Endothelial cell of umbilical vein (primary cell): ENCODE data around the gene PRRX2. TPM values are rescaled to one million over a fixed set of nuclear protein-coding genes. Genes with fewer than 3 reads are reported as not detected.

ENCODE experiments used
- BruUV-seq: library from RNA; stranded (reverse); fragments of 400-500 nt; replicated peaks from 2 replicates; lab custom pipeline; 2021; lab: Mats Ljungman, UMichigan
- CTCF ChIA-PET: fragments of 300-600, 350-600 bp; sonication (Branson Sonifier 250); formaldehyde crosslinking; loops from one replicate; lab custom pipeline; 2021; ENCODE audit warnings: antibody characterized with exemption, inconsistent platforms; lab: Charles Lee
- POLR2A ChIA-PET: fragments of 300-600, 350-600 bp; sonication (Branson Sonifier 250); formaldehyde crosslinking; loops from one replicate; lab custom pipeline; 2021; ENCODE audit warnings: antibody characterized with exemption, inconsistent platforms; lab: Charles Lee
- DNase-seq: peaks from one replicate; pipeline ENCODE4 v3.0.0-alpha.2; 2011; ENCODE audit warnings: low read depth, low spot score
- FAIRE-seq: peaks from 2 replicates; lab custom pipeline; 2011; peaks lifted over from hg19 to GRCh38; lab: Jason Lieb, UNC
- H2AFZ ChIP-seq: 2 replicates; pipeline ENCODE4 v1.6.0; 2012; ENCODE audit warnings: low read depth, low read length, control low read depth, inconsistent platforms
- H3K27ac ChIP-seq: 2 replicates; pipeline ENCODE4 v1.5.1; 2011; ENCODE audit warnings: low read depth, mild to moderate bottlenecking, control low read depth, low read length, moderate library complexity; ENCODE audit not compliant: insufficient read depth
- H3K27me3 ChIP-seq, 2 experiments: 2 replicates each; pipeline versions ENCODE4 v1.6.0 to v1.6.1; 2011; ENCODE audit warnings: low read length in 2 of 2, mixed read lengths in 1 of 2; ENCODE audit not compliant: control insufficient read depth in 2 of 2, insufficient read depth in 2 of 2
- H3K36me3 ChIP-seq, 2 experiments: 2 replicates in 1 of 2; 3 replicates in 1 of 2; pipeline ENCODE4 v1.5.1; 2011; ENCODE audit warnings: low read length in 2 of 2, mild to moderate bottlenecking in 1 of 2, moderate library complexity in 1 of 2; ENCODE audit not compliant: control insufficient read depth in 2 of 2, insufficient read depth in 2 of 2; ENCODE audit errors: extremely low read depth in 1 of 2
- H3K4me1 ChIP-seq: 3 replicates; pipeline ENCODE4 v1.5.1; 2011; ENCODE audit warnings: mild to moderate bottlenecking, low read length; ENCODE audit not compliant: control insufficient read depth, insufficient read depth; ENCODE audit errors: extremely low read depth
- H3K4me2 ChIP-seq: 2 replicates; pipeline ENCODE4 v1.6.1; 2011; ENCODE audit warnings: low read length, control low read depth, mixed read lengths; ENCODE audit not compliant: insufficient read depth
- H3K4me3 ChIP-seq, 3 experiments: fragments of 200-600 bp in 1 of 3; sonication (generic), shearing (Covaris generic) in 1 of 3; replicated peaks in 1 of 3; 2 replicates each; pipeline ENCODE4 v1.5.1; 2011 to 2016; ENCODE audit warnings: control low read depth in 3 of 3, low read length in 3 of 3, mild to moderate bottlenecking in 2 of 3, inconsistent platforms in 1 of 3, low read depth in 1 of 3, moderate library complexity in 1 of 3; ENCODE audit not compliant: insufficient read depth in 1 of 3
- H3K79me2 ChIP-seq: 2 replicates; pipeline ENCODE4 v1.6.0; 2012; ENCODE audit warnings: low read length, inconsistent platforms; ENCODE audit not compliant: control insufficient read depth, insufficient read depth
- H3K9ac ChIP-seq: replicated peaks from 2 replicates; pipeline ENCODE3; 2011; ENCODE audit warnings: low read length, control low read depth; ENCODE audit not compliant: insufficient read depth; ENCODE audit errors: extremely low read depth
- H3K9me1 ChIP-seq: replicated peaks from 3 replicates; pipeline ENCODE4 v1.6.0; 2011; ENCODE audit warnings: mild to moderate bottlenecking, low read length; ENCODE audit not compliant: control insufficient read depth, insufficient read depth; ENCODE audit errors: extremely low read depth
- H3K9me3 ChIP-seq: replicated peaks from 2 replicates; pipeline ENCODE4 v1.5.1; 2012; ENCODE audit warnings: low read length, inconsistent platforms; ENCODE audit not compliant: control insufficient read depth, insufficient read depth
- H4K20me1 ChIP-seq: replicated peaks from 2 replicates; pipeline ENCODE3; 2011; ENCODE audit warnings: mild to moderate bottlenecking, low read length; ENCODE audit not compliant: control insufficient read depth, insufficient read depth; ENCODE audit errors: extremely low read depth
- EZH2 ChIP-seq: IDR thresholded peaks from 2 replicates; pipeline ENCODE4 v1.6.1; 2012; ENCODE audit warnings: borderline replicate concordance, low read depth, mild to moderate bottlenecking, moderate library complexity, low read length, inconsistent platforms; ENCODE audit not compliant: severe bottlenecking
- FOS ChIP-seq: IDR thresholded peaks from 2 replicates; pipeline ENCODE4 v1.6.1; 2011; ENCODE audit warnings: mild to moderate bottlenecking, low read length, moderate library complexity, borderline replicate concordance; ENCODE audit not compliant: insufficient read depth
- GATA2 ChIP-seq: IDR thresholded peaks from 2 replicates; pipeline ENCODE4 v1.7.0; 2011; ENCODE audit warnings: low read depth, mild to moderate bottlenecking, moderate library complexity, mixed read lengths, low read length; ENCODE audit not compliant: insufficient read length, insufficient read depth
- MYC ChIP-seq: IDR thresholded peaks from one replicate; pipeline ENCODE4 v1.6.1; 2011; ENCODE audit warnings: mild to moderate bottlenecking, low read depth, low read length
- POLR2AphosphoS5 ChIP-seq: IDR thresholded peaks from 2 replicates; pipeline ENCODE4 v1.6.1; 2012; ENCODE audit warnings: low read depth, mild to moderate bottlenecking, control low read depth, low read length, moderate library complexity; ENCODE audit not compliant: insufficient read depth
- dilution Hi-C: fragments of 300-500 bp; cut with MboI; formaldehyde crosslinking; loops from one replicate; pipeline ENCODE4 v1.15.0; 2019; ENCODE audit warnings: low sequenced_read_pairs; ENCODE audit not compliant: extremely low pct_ligation_motif_present
- intact Hi-C: fragments of 100-400 bp; cut with micrococcal nuclease; formaldehyde crosslinking; loops from one replicate; pipeline ENCODE4 v1.10.0; 2022
- polyA plus RNA-seq, 4 experiments: library from polyadenylated mRNA; depleted of rRNA in 3 of 4; stranded (reverse) in 3 of 4; unstranded in 1 of 4; fragments of >200 nt; gene quantifications; 2 replicates each; pipeline versions ENCODE4 v1.2.1 to v1.2.3, GENCODE V29; 2011 to 2012; ENCODE audit warnings: missing spikeins in 1 of 4
- total RNA-seq: library from RNA; stranded (reverse); gene quantifications from 2 replicates; pipeline ENCODE4 v1.2.3, GENCODE V29; 2021
- TF ChIP-seq, protein P1 (sequence below), 2 donors: IDR thresholded peaks; 1 replicate in 1 of 2; 2 replicates in 1 of 2; pipeline ENCODE4 v1.5.1; 2011; ENCODE audit warnings: low read length in 2 of 2, mild to moderate bottlenecking in 2 of 2, moderate library complexity in 2 of 2, control low read depth in 1 of 2, inconsistent platforms in 1 of 2, low read depth in 1 of 2; ENCODE audit not compliant: insufficient read depth in 1 of 2; ENCODE audit errors: extremely low read depth in 1 of 2

Gene PRRX2
- total and polyA plus RNA-seq, 2 donors (not counting 3 experiments of a cell fraction or from before 2014, with no cell fraction given), result 0.19 to 0.77 TPM

DNA sequence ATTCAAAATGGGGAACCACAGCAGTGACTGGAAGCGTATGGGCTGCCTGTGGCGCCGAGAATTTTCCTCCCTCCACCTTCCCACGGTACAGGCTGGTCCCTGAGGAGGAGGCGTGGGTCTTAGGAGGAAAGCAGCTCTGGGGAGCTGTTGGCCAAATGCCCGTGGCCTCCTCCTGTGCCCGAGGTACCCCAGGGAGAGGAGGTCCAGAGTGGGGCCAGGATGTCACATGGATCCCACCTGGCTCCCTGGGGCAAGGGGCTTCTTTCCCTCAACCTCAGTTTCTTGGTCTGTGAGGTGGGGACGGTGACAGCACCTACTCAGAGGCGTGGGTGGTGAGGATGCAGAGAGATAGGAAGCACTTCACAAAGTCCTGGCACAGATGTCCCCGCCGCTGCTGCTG lies 16.5 kb downstream of the PRRX2 start:
- Histone ChIP-seq H2AFZ (no peak overlapping the region), H3K9me1 (no peaks in the 10 kb centered on the region), H3K79me2 (no peaks in the 10 kb centered on the region), H3K9me3 (no peaks in the 10 kb centered on the region), H3K9ac (no peak overlapping the region), H4K20me1 (no peaks in the 10 kb centered on the region), H3K4me1 (no peaks in the 10 kb centered on the region), H3K4me2 (no peak overlapping the region), H3K27me3 (no peaks in the 10 kb centered on the region), H3K36me3 (no peaks in the 10 kb centered on the region), H3K4me3 (no peak overlapping the region), H3K27ac (no peak overlapping the region)
- FAIRE-seq (no peak), DNase-seq (no peak)
- intact Hi-C loops, result no loop called here
- ChIA-PET CTCF (interaction anchor here (1.4 kb wide), 1 partner anchor 15 kb away, joined by 3 read pairs; no protein-coding TSS in a partner anchor), POLR2A (no interaction called here)
- dilution Hi-C loops, result no loop called here
- no TSS peak for BruUV-seq
- TF ChIP-seq GATA2 (no peak), FOS (no peak), POLR2AphosphoS5 (no peak), EZH2 (no peak)
- TF ChIP-seq, protein P1, sequence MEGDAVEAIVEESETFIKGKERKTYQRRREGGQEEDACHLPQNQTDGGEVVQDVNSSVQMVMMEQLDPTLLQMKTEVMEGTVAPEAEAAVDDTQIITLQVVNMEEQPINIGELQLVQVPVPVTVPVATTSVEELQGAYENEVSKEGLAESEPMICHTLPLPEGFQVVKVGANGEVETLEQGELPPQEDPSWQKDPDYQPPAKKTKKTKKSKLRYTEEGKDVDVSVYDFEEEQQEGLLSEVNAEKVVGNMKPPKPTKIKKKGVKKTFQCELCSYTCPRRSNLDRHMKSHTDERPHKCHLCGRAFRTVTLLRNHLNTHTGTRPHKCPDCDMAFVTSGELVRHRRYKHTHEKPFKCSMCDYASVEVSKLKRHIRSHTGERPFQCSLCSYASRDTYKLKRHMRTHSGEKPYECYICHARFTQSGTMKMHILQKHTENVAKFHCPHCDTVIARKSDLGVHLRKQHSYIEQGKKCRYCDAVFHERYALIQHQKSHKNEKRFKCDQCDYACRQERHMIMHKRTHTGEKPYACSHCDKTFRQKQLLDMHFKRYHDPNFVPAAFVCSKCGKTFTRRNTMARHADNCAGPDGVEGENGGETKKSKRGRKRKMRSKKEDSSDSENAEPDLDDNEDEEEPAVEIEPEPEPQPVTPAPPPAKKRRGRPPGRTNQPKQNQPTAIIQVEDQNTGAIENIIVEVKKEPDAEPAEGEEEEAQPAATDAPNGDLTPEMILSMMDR (IDR thresholded peaks at IDR 0.05; ENCODE audit: extremely low read depth in 1 of 2, insufficient read depth in 1 of 2, low read depth in 1 of 2, low read length in 2 of 2), result no peak

DNA sequence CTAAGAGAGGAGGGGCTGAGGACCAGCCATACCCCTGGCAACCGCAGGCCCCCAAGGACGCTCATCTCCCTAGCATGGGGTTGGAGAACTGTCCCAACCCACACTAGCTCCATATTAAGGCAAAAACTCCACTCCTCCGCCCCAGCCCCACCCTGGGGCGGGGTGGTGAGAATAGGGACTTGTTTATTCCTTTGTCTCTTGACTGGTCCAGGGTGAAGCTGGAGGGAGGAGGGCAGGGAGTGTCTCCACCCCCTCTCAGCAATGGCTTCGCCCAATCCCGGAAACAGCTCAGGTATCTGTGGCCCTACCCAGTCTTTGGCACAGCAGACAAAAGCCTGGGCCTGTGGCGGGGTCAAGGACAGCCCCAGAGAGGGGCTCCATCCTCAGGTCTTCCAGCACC lies 16.9 kb downstream of the PRRX2 start:
- Histone ChIP-seq H4K20me1 (no peaks in the 10 kb centered on the region), H3K9me1 (no peaks in the 10 kb centered on the region), H3K27ac (no peak overlapping the region), H3K4me1 (no peaks in the 10 kb centered on the region), H3K79me2 (no peaks in the 10 kb centered on the region), H3K36me3 (no peaks in the 10 kb centered on the region), H3K4me3 (no peak overlapping the region), H3K27me3 (no peaks in the 10 kb centered on the region), H3K4me2 (no peak overlapping the region), H3K9ac (no peak overlapping the region), H3K9me3 (no peaks in the 10 kb centered on the region), H2AFZ (no peak overlapping the region)
- dilution Hi-C loops (no loop called here), intact Hi-C loops (no loop called here)
- POLR2A ChIA-PET, result no interaction called here
- BruUV-seq, result no TSS peak
- FAIRE-seq (no peak), DNase-seq (no peak)
- no peak for TF ChIP-seq MYC
- CTCF ChIA-PET, result interaction anchor here (1.4 kb wide), 1 partner anchor 14 kb away, joined by 3 read pairs; no protein-coding TSS in a partner anchor
